Measurements from ENCODE around the gene MYH6. TPM values are rescaled to one million over a fixed set of nuclear protein-coding genes. Genes with fewer than 3 reads are reported as not detected.

The MYH6 gene
- total and polyA plus RNA-seq, 10 donors: 0.35 to 0.82 (median 0.40) TPM; not detected in 6

GRCh38 chr14:23438101-23438971 lies 30.3 kb upstream of the MYH6 start:
- Histone ChIP-seq H3K27ac (no peak overlapping the region), H3K4me1 (peaks cover 0 to 10% (median 0%) of the 10 kb centered on the region in 6 donors), H3K27me3 (replicated peaks in 1 of 7) (peaks cover 0 to 13% (median 0%) of the 10 kb centered on the region in 7 donors), H3K4me3 (no peak overlapping the region), H3K9me3 (no peaks in the 10 kb centered on the region), H3K36me3 (no peaks in the 10 kb centered on the region)
- TF ChIP-seq CTCF (IDR thresholded peaks at IDR 0.05 in 8 of 11, conservative IDR thresholded peaks at IDR 0.05 in 3 of 11): no peak
- no peak for TF ChIP-seq POLR2AphosphoS5 (IDR thresholded peaks at IDR 0.05)
- no peak for TF ChIP-seq POLR2A (IDR thresholded peaks at IDR 0.05)
- 45 to 57% (median 50%) methylated on average over 15 of the region's 15 CpGs for WGBS, 5 donors
- DNase-seq: no peak
- intact Hi-C loops (cut with DNase I; ENCODE audit: low total_unique reads): no loop called here

- Histone ChIP-seq H3K4me3 (no peak overlapping the region), H3K36me3 (no peaks in the 10 kb centered on the region), H3K27me3 (replicated peaks in 1 of 7) (peaks cover 0 to 4% (median 0%) of the 10 kb centered on the region in 7 donors), H3K4me1 (peaks cover 0 to 10% (median 0%) of the 10 kb centered on the region in 6 donors), H3K27ac (no peak overlapping the region), H3K9me3 (no peaks in the 10 kb centered on the region)
- 73 to 83% (median 82%) methylated on average over 8 of the region's 8 CpGs for WGBS, 5 donors
- DNase-seq: no peak
- TF ChIP-seq POLR2AphosphoS5 (IDR thresholded peaks at IDR 0.05) (no peak), POLR2A (IDR thresholded peaks at IDR 0.05) (no peak), CTCF (IDR thresholded peaks at IDR 0.05 in 8 of 11, conservative IDR thresholded peaks at IDR 0.05 in 3 of 11) (no peak)
- intact Hi-C loops (cut with DNase I; ENCODE audit: low total_unique reads): no loop called here
Observed at GRCh38 chr14:23437133-23438100, 29.3 kb upstream of the MYH6 start.

- TF ChIP-seq CTCF (IDR thresholded peaks at IDR 0.05 in 8 of 11, conservative IDR thresholded peaks at IDR 0.05 in 3 of 11): no peak
- TF ChIP-seq POLR2A (IDR thresholded peaks at IDR 0.05): no peak
- TF ChIP-seq POLR2AphosphoS5 (IDR thresholded peaks at IDR 0.05): no peak
- Histone ChIP-seq H3K4me3 (no peak overlapping the region), H3K36me3 (no peaks in the 10 kb centered on the region), H3K4me1 (peaks cover 0 to 7% (median 0%) of the 10 kb centered on the region in 6 donors), H3K27ac (no peak overlapping the region), H3K9me3 (no peaks in the 10 kb centered on the region), H3K27me3 (replicated peaks in 1 of 7) (peaks cover 0 to 3% (median 0%) of the 10 kb centered on the region in 7 donors)
- WGBS, 5 donors: 79 to 86% (median 85%) methylated on average over 15 of the region's 15 CpGs
- intact Hi-C loops (cut with DNase I; ENCODE audit: low total_unique reads): no loop called here
- no peak for DNase-seq
Observed at GRCh38 chr14:23436327-23437132, 28.5 kb upstream of the MYH6 start.

Measured in spleen (tissue), 11 donors.